Sigmoid colon (tissue), 4 donors: ENCODE results near the gene HIVEP3.

Experiments
- EP300 ChIP-seq, 4 donors: sonication (generic); formaldehyde crosslinking; IDR thresholded peaks; one replicate each; pipeline ENCODE4 v1.6.1; 2017; ENCODE audit warnings: antibody characterized with exemption in 4 of 4
- POLR2A ChIP-seq, 2 donors: fragments of 450-650 bp; IDR thresholded peaks; one replicate each; pipeline ENCODE4 v1.6.1; 2016; ENCODE audit warnings: antibody characterized with exemption in 2 of 2, mild to moderate bottlenecking in 2 of 2, moderate library complexity in 2 of 2
- POLR2AphosphoS5 ChIP-seq, 4 donors: sonication (generic); formaldehyde crosslinking; IDR thresholded peaks; one replicate each; pipeline ENCODE4 v1.6.1; 2017; ENCODE audit warnings: antibody characterized with exemption in 4 of 4
- TF ChIP-seq, protein P1 (sequence below), 4 experiments: fragments of 450-650 bp in 3 of 4; fragments of 200-600 bp in 1 of 4; IDR thresholded peaks; one replicate each; pipeline ENCODE4 v1.5.1; 2016 to 2019; ENCODE audit warnings: antibody characterized with exemption in 4 of 4, mild to moderate bottlenecking in 3 of 4, moderate library complexity in 2 of 4

DNA sequence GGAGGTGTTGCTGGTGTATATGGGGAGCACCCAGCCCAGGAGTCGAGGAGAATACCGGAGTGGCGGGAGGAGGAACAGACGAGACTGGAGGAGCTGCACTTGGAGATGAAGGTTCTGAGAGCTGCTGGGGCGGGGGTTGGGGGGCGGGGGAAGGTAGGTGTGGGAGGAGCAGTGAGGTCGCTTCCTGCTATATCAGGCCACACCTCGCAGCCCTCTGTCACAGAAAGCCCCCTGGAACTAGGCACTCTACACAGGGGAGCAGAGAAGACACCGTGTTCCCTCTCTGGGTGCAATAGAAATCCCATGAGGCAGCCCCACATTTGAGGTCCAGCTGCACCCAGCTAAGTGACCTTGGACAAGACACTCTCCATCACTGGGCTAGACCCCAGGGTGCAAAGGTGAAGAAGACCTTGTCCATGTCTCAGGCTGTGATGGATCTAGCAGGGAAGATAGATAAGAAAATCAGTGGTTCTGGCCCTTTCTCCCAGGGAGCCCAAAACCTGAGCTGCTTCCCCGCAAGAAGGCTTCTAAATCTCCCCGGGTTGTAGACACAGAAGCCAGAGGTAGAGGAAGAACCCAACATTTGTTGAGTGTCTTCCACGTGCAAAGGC, 278.5 kb downstream of the HIVEP3 start:
- TF ChIP-seq EP300 (IDR thresholded peaks at IDR 0.05), result no peak
- TF ChIP-seq, protein P1, sequence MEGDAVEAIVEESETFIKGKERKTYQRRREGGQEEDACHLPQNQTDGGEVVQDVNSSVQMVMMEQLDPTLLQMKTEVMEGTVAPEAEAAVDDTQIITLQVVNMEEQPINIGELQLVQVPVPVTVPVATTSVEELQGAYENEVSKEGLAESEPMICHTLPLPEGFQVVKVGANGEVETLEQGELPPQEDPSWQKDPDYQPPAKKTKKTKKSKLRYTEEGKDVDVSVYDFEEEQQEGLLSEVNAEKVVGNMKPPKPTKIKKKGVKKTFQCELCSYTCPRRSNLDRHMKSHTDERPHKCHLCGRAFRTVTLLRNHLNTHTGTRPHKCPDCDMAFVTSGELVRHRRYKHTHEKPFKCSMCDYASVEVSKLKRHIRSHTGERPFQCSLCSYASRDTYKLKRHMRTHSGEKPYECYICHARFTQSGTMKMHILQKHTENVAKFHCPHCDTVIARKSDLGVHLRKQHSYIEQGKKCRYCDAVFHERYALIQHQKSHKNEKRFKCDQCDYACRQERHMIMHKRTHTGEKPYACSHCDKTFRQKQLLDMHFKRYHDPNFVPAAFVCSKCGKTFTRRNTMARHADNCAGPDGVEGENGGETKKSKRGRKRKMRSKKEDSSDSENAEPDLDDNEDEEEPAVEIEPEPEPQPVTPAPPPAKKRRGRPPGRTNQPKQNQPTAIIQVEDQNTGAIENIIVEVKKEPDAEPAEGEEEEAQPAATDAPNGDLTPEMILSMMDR (IDR thresholded peaks at IDR 0.05), result no peak
- TF ChIP-seq POLR2A (IDR thresholded peaks at IDR 0.05), result no peak
- no peak for TF ChIP-seq POLR2AphosphoS5 (IDR thresholded peaks at IDR 0.05)
